Mucosa of descending colon (tissue), 3 donors: ENCODE data around the gene ISCU. TPM values are rescaled to one million over a fixed set of nuclear protein-coding genes. Genes with fewer than 3 reads are reported as not detected.
A peak's percentile ranks its signal among the peaks of the same experiment; 100 is the strongest.

Experiments used
- ATAC-seq: fragments of 200-7000 bp; cut with Tn5 transposase; one replicate; pipeline ENCODE4 v1.9.1; 2020; ENCODE audit warnings: mild to moderate bottlenecking, moderate library complexity
- DNase-seq, 3 donors: peaks; one replicate each; pipeline ENCODE4 v3.0.0-alpha.2; 2020
- H3K36me3 ChIP-seq: fragments of 200-600 bp; one replicate; pipeline ENCODE4 v1.8.0; 2021; ENCODE audit warnings: low read depth, mild to moderate bottlenecking
- H3K4me1 ChIP-seq: fragments of 200-600 bp; one replicate; pipeline ENCODE4 v1.8.0; 2021; ENCODE audit warnings: low read depth, mild to moderate bottlenecking
- H3K4me3 ChIP-seq: fragments of 200-600 bp; one replicate; pipeline ENCODE4 v1.8.0; 2021; ENCODE audit warnings: mild to moderate bottlenecking
- H3K9me3 ChIP-seq: fragments of 200-600 bp; one replicate; pipeline ENCODE4 v1.8.0; 2021; ENCODE audit warnings: mild to moderate bottlenecking
- intact Hi-C, 2 donors: fragments of 100-400 bp; cut with DNase I in 1 of 2; cut with micrococcal nuclease in 1 of 2; formaldehyde crosslinking; loops; one replicate each; pipeline versions ENCODE4 v1.11.0 to v1.11.1; 2022; cut with DNase I, micrococcal nuclease
- long read RNA-seq, 2 donors: library from polyadenylated mRNA; unstranded; transcript quantifications; one replicate each; pipeline ENCODE4 v2.0.0, GENCODE V29; 2019 to 2021
- total RNA-seq, 3 donors: library from RNA; stranded (reverse); fragmentation: NEBNext Ultra II Directional in 2 of 3; extraction: Animal tissue kit (Norgen Biotek cat#: 25700) in 2 of 3; gene quantifications; one replicate each; pipeline versions ENCODE4 v1.2.1 to v1.2.4, GENCODE V29; 2021 to 2023
- TF ChIP-seq, protein P1 (sequence below): fragments of 200-600 bp; IDR thresholded peaks from one replicate; pipeline ENCODE4 v1.8.0; 2022; ENCODE audit warnings: antibody characterized with exemption, mild to moderate bottlenecking
- donor health status: DM: no; HTN: no; CAD: no; lungs with moderate emphysema.
- donor health status: DM: no; HTN: no; CAD: no.
- donor health status: DM: no; HTN: yes; CAD: no.

The ISCU gene
- 100 to 1,000 TPM in 2 of 3 donors, 10 to 100 TPM in 1; 94.7 to 155 (median 107) TPM for total RNA-seq
- long read RNA-seq, donor 1, transcript ISCU-201 (5 exons, 994 nt) = major isoform, 147 of 168 reads
- long read RNA-seq, donor 1, partial matches to known transcripts = 16 of 168 reads
- long read RNA-seq, donor 1, other reads (novel, unspliced or antisense) = 3 of 168 reads
- long read RNA-seq, donor 2, transcript ISCU-201 (5 exons, 994 nt) = major isoform, 101 of 107 reads
- long read RNA-seq, donor 2, partial matches to known transcripts = 3 of 107 reads
- long read RNA-seq, donor 2, other reads (novel, unspliced or antisense) = 2 of 107 reads

DNA sequence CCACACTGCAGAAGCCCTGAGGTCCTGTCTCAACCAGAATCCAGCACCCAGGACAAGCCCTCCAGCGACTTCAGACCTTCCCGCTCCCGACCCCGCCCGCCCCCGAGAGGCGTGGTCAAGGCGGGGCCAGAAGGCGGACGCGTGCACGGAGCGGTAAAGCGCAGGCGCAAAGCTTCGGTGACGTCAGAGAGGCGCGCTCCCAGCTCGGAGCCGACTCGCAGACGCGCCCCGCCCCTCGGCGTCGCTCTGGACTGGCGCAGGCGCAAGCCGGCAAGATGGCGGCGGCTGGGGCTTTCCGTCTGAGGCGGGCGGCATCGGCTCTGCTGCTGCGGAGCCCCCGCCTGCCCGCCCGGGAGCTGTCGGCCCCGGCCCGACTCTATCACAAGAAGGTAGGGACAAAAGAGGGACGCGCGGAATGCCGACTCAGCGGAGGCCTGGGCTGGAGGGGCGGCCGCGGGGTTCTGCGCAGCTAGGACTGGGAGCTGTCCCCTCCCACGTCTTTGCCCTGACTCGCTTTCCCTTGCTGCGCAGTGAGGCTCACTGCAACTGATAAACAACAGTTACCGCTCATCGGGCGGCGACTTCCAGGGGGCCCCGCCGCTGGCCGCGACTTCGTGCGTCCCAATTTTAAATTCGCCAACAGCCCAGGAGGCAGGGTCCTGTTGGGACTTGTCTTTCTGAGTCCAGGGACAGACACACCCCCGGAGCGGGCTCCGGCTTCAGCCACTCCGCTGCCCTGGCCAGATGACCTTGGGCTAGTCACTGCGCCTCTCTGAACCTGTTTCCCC, at the start of gene ISCU:
Gene ISCU (plus strand): TSS at position 249 of the 788 bp plus-strand sequence. CDS start 27 bp downstream, at position 276.
- Histone ChIP-seq H3K4me1 (peaks cover 51% of the 10 kb centered on the region), H3K36me3 (peaks cover 12% of the 10 kb centered on the region), H3K9me3 (no peaks in the 10 kb centered on the region), H3K4me3 (peak within 1 kb of the TSS; percentile 88)
- peak; percentile 88 for ATAC-seq
- intact Hi-C loops = loop anchor here (5.0 to 10.0 kb wide), 3 partner anchors 55 to 532 kb away; partner anchors contain the start of genes ALKBH2 (in 1 of the 2) and UNG (in 1 of the 2)
- DNase-seq = peak; percentile 96 to 100 (median 99)
- TF ChIP-seq, protein P1, sequence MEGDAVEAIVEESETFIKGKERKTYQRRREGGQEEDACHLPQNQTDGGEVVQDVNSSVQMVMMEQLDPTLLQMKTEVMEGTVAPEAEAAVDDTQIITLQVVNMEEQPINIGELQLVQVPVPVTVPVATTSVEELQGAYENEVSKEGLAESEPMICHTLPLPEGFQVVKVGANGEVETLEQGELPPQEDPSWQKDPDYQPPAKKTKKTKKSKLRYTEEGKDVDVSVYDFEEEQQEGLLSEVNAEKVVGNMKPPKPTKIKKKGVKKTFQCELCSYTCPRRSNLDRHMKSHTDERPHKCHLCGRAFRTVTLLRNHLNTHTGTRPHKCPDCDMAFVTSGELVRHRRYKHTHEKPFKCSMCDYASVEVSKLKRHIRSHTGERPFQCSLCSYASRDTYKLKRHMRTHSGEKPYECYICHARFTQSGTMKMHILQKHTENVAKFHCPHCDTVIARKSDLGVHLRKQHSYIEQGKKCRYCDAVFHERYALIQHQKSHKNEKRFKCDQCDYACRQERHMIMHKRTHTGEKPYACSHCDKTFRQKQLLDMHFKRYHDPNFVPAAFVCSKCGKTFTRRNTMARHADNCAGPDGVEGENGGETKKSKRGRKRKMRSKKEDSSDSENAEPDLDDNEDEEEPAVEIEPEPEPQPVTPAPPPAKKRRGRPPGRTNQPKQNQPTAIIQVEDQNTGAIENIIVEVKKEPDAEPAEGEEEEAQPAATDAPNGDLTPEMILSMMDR = peak; percentile 11

- intact Hi-C loops = no loop called here
- no peak for DNase-seq
- peaks cover 4% of the 10 kb centered on the region for H3K36me3 ChIP-seq
- peak; percentile 1 for ATAC-seq
- H3K4me3 ChIP-seq = no peak overlapping the region
- H3K4me1 ChIP-seq = peaks cover 3% of the 10 kb centered on the region
- TF ChIP-seq, protein P1 = no peak
- H3K9me3 ChIP-seq = no peaks in the 10 kb centered on the region
Measured at GRCh38 chr12:108514468-108514972, 47.9 kb upstream of the ISCU start.

GRCh38 chr12:108514973-108515814, 47.2 kb upstream of the ISCU start, which contains the start of gene FICD:
FICD (plus strand) TSS chr12:108515277; CDS start chr12:108516973, 1,696 bp downstream.
- H3K4me1 ChIP-seq = peaks cover 3% of the 10 kb centered on the region
- H3K4me3 ChIP-seq = peak within 1 kb of the TSS; percentile 51
- no peaks in the 10 kb centered on the region for H3K9me3 ChIP-seq
- DNase-seq (peak; percentile 100), ATAC-seq (peak; percentile 97)
- intact Hi-C loops = no loop called here
- H3K36me3 ChIP-seq = peaks cover 4% of the 10 kb centered on the region
- TF ChIP-seq, protein P1 = no peak

DNA sequence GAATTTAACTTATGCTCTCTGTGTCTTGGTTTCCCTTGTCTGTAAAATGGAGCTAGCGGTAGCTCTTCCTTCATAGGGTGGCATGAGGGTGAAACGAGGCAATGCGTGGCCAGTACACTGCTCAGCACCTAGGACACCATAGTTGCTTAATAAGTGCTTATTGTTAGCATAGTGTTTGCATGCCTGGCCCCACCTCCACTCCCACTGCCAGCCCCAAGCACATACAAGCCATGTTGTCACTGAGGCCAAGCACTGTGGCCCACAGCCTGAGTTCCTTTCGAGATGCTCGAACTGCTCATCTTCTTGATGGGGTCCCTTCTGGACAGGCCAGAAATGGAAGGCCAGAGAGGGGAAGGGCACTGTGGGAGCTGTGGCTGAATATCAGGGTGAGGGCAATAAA, 46.5 kb upstream of the ISCU start:
- Histone ChIP-seq H3K4me3 (no peak overlapping the region), H3K4me1 (peaks cover 3% of the 10 kb centered on the region), H3K36me3 (peaks cover 4% of the 10 kb centered on the region), H3K9me3 (no peaks in the 10 kb centered on the region)
- intact Hi-C loops = no loop called here
- ATAC-seq (no peak), DNase-seq (peak in 1 of 3 donors; percentile 55)
- TF ChIP-seq, protein P1 = no peak
